B cell (primary cell): ENCODE data around the gene TAF8. TPM values are rescaled to one million over a fixed set of nuclear protein-coding genes. Genes with fewer than 3 reads are reported as not detected.

Source experiments
- ATAC-seq: fragments of 200-7000 bp; cut with Tn5 transposase; one replicate; pipeline ENCODE4 v1.10.0; 2021; ENCODE audit warnings: low read depth, mild to moderate bottlenecking, moderate number of reproducible peaks, moderate library complexity
- CTCF ChIA-PET: fragments of 350-600 bp; sonication (Branson Sonifier 250); formaldehyde crosslinking; loops from one replicate; lab custom pipeline; 2021; ENCODE audit warnings: antibody characterized with exemption, inconsistent platforms; lab: Charles Lee
- POLR2A ChIA-PET: fragments of 350-600 bp; sonication (Branson Sonifier 250); formaldehyde crosslinking; loops from one replicate; lab custom pipeline; 2021; ENCODE audit warnings: antibody characterized with exemption; lab: Charles Lee
- DNase-seq: peaks from one replicate; pipeline ENCODE4 v3.0.0; 2013
- H2AFZ ChIP-seq: 2 replicates; pipeline ENCODE4 v1.6.1; 2012; ENCODE audit warnings: mild to moderate bottlenecking, low read depth, low read length; ENCODE audit not compliant: insufficient read depth, poor library complexity, severe bottlenecking
- H3K27ac ChIP-seq, 2 donors: 1 replicate in 1 of 2; 2 replicates in 1 of 2; pipeline ENCODE4 v1.5.1; 2012 to 2013; ENCODE audit warnings: low read length in 2 of 2, mild to moderate bottlenecking in 2 of 2, moderate library complexity in 1 of 2
- H3K27me3 ChIP-seq, 4 experiments: fragments of 200-600 bp in 1 of 4; sonication (generic) in 1 of 4; replicated peaks in 1 of 4; 1 replicate in 2 of 4; 2 replicates in 2 of 4; pipeline versions ENCODE4 v1.6.1 to v1.7.0; 2013 to 2016; ENCODE audit warnings: low read length in 3 of 4, mild to moderate bottlenecking in 2 of 4, mixed read lengths in 1 of 4, moderate library complexity in 1 of 4; ENCODE audit not compliant: insufficient read depth in 4 of 4, control insufficient read depth in 3 of 4; ENCODE audit errors: control extremely low read depth in 1 of 4
- H3K36me3 ChIP-seq, 2 experiments: replicated peaks in 1 of 2; 1 replicate in 1 of 2; 2 replicates in 1 of 2; pipeline versions ENCODE4 v1.6.1 to v1.7.1; 2013; ENCODE audit warnings: low read length in 1 of 2; ENCODE audit not compliant: insufficient read depth in 2 of 2, control insufficient read depth in 1 of 2; ENCODE audit errors: control extremely low read depth in 1 of 2, extremely low read depth in 1 of 2
- H3K4me1 ChIP-seq, 2 donors: fragments of 200-600 bp in 1 of 2; sonication (generic) in 1 of 2; 1 replicate in 1 of 2; 2 replicates in 1 of 2; pipeline versions ENCODE4 v1.5.1 to v1.6.1; 2013 to 2017; ENCODE audit warnings: low read length in 2 of 2; ENCODE audit not compliant: control insufficient read depth in 2 of 2, insufficient read depth in 2 of 2
- H3K4me2 ChIP-seq: replicated peaks from 2 replicates; pipeline ENCODE3; 2012; ENCODE audit warnings: mild to moderate bottlenecking, low read depth, low read length; ENCODE audit not compliant: poor library complexity, severe bottlenecking
- H3K4me3 ChIP-seq, 5 experiments: fragments of 200-600 bp in 1 of 5; sonication (generic) in 1 of 5; 1 replicate in 3 of 5; 2 replicates in 2 of 5; pipeline versions ENCODE4 v1.5.1 to v1.7.0; 2011 to 2016; ENCODE audit warnings: low read length in 4 of 5, mild to moderate bottlenecking in 4 of 5, low read depth in 2 of 5, control low read depth in 1 of 5, moderate library complexity in 1 of 5; ENCODE audit not compliant: insufficient read depth in 1 of 5; ENCODE audit errors: control extremely low read depth in 1 of 5, extremely low read depth in 1 of 5
- H3K79me2 ChIP-seq: fragments of 200-600 bp; sonication (generic); one replicate; pipeline ENCODE4 v1.6.0; 2016; ENCODE audit warnings: low read length; ENCODE audit not compliant: control insufficient read depth, insufficient read depth
- H3K9ac ChIP-seq: fragments of 200-600 bp; sonication (generic); 2 replicates; pipeline ENCODE4 v1.6.1; 2017; ENCODE audit warnings: mild to moderate bottlenecking, low read length, moderate library complexity
- H3K9me3 ChIP-seq, 3 donors: one replicate each; pipeline versions ENCODE4 v1.6.1 to v1.7.1; 2013; ENCODE audit warnings: low read length in 2 of 3; ENCODE audit not compliant: control insufficient read depth in 2 of 3, insufficient read depth in 1 of 3; ENCODE audit errors: control extremely low read depth in 1 of 3
- H4K20me1 ChIP-seq: 2 replicates; pipeline ENCODE4 v1.6.0; 2012; ENCODE audit warnings: mild to moderate bottlenecking, low read length; ENCODE audit not compliant: insufficient read depth, control insufficient read depth, poor library complexity, severe bottlenecking
- H3K27ac Mint-ChIP-seq: one replicate; pipeline ENCODE4 v1.8.0; 2021; ENCODE audit warnings: mixed read lengths
- H3K27me3 Mint-ChIP-seq: one replicate; pipeline ENCODE4 v1.8.0; 2021; ENCODE audit warnings: mixed read lengths
- H3K4me1 Mint-ChIP-seq: one replicate; pipeline ENCODE4 v1.8.0; 2021; ENCODE audit warnings: mixed read lengths
- H3K4me3 Mint-ChIP-seq: one replicate; pipeline ENCODE4 v1.8.0; 2021; ENCODE audit warnings: mixed read lengths
- H3K9me3 Mint-ChIP-seq: one replicate; pipeline ENCODE4 v1.8.0; 2022; ENCODE audit warnings: mixed read lengths; ENCODE audit not compliant: insufficient read depth
- EZH2 ChIP-seq: IDR thresholded peaks from 2 replicates; pipeline ENCODE4 v1.6.1; 2012; ENCODE audit warnings: borderline replicate concordance, low read depth, mild to moderate bottlenecking, moderate library complexity, low read length; ENCODE audit not compliant: insufficient read depth, poor library complexity, severe bottlenecking
- WGBS: methylation state at CpG from one replicate; pipeline ENCODE4 v1.1.5; 2013; ENCODE audit warnings: missing lambda C conversion rate; ENCODE audit not compliant: insufficient coverage; 5-methylcytosine and 5-hydroxymethylcytosine counted together
- intact Hi-C: fragments of 100-400 bp; cut with micrococcal nuclease; formaldehyde crosslinking; loops from one replicate; pipeline ENCODE4 v1.10.0; 2022
- polyA plus RNA-seq: library from polyadenylated mRNA; depleted of rRNA; stranded (reverse); fragments of >200 nt; gene quantifications from 2 replicates; pipeline ENCODE4 v1.2.3, GENCODE V29; 2012
- total RNA-seq, 2 donors: library from RNA; stranded (reverse); fragments of 120-200 nt in 1 of 2; gene quantifications; 1 replicate in 1 of 2; 2 replicates in 1 of 2; pipeline versions ENCODE4 v1.2.3 to v1.2.4, GENCODE V29; 2013 to 2022
- TF ChIP-seq, protein P1 (sequence below): fragments of 200-600 bp; IDR thresholded peaks from one replicate; pipeline ENCODE4 v1.8.0; 2022; ENCODE audit warnings: antibody characterized with exemption, mild to moderate bottlenecking

TAF8 gene
- total and polyA plus RNA-seq, 2 donors (not counting 1 experiment from before 2014, with no cell fraction given), result 30.6 to 67.0 TPM

DNA sequence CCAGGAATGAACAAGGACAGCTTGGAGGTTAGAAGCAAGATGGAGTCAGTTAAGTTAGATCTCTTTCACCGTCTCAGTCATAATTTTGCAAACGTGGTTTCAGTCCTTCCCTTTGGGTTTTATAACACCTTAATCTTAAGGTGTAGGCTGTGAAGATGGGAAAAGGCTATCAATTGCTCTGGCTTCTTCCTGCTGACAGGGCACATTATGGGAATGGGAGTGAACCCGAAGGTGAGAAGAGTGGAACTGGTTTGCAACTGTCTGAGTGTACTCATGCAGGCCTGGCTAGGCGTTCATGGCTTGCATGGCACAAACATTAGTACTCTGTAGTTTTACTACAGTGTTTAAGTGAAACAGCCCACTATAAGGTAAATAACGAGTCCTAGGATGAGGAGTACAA is 9.4 kb downstream of the TAF8 start:
- H3K9ac ChIP-seq, result no peak overlapping the region
- H3K27ac Mint-ChIP-seq, result no peak overlapping the region
- H2AFZ ChIP-seq, result no peak overlapping the region
- H3K4me1 Mint-ChIP-seq, result no peaks in the 10 kb centered on the region
- intact Hi-C loops, result loop anchor here (10.0 kb wide), 1 partner anchor 505 kb away; the partner anchor contains the start of gene UBR2
- no peaks in the 10 kb centered on the region for H3K27me3 ChIP-seq
- ChIA-PET POLR2A (no interaction called here), CTCF (interaction anchor here (1.4 kb wide), 1 partner anchor 9 kb away, joined by 3 read pairs; the partner anchor contains the start of gene TAF8)
- H3K9me3 ChIP-seq, result peaks cover 0 to 1% (median 0%) of the 10 kb centered on the region in 3 donors
- no peaks in the 10 kb centered on the region for H3K4me1 ChIP-seq
- DNase-seq (no peak), ATAC-seq (no peak)
- peaks cover 10% of the 10 kb centered on the region for H3K79me2 ChIP-seq
- H4K20me1 ChIP-seq, result peaks cover 11% of the 10 kb centered on the region
- no peaks in the 10 kb centered on the region for H3K27me3 Mint-ChIP-seq
- peaks cover 17 to 79% of the 10 kb centered on the region in 2 experiments for H3K36me3 ChIP-seq
- no peaks in the 10 kb centered on the region for H3K9me3 Mint-ChIP-seq
- TF ChIP-seq, protein P1, sequence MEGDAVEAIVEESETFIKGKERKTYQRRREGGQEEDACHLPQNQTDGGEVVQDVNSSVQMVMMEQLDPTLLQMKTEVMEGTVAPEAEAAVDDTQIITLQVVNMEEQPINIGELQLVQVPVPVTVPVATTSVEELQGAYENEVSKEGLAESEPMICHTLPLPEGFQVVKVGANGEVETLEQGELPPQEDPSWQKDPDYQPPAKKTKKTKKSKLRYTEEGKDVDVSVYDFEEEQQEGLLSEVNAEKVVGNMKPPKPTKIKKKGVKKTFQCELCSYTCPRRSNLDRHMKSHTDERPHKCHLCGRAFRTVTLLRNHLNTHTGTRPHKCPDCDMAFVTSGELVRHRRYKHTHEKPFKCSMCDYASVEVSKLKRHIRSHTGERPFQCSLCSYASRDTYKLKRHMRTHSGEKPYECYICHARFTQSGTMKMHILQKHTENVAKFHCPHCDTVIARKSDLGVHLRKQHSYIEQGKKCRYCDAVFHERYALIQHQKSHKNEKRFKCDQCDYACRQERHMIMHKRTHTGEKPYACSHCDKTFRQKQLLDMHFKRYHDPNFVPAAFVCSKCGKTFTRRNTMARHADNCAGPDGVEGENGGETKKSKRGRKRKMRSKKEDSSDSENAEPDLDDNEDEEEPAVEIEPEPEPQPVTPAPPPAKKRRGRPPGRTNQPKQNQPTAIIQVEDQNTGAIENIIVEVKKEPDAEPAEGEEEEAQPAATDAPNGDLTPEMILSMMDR, result no peak
- TF ChIP-seq EZH2, result no peak
- H3K4me2 ChIP-seq, result no peak overlapping the region
- 96% methylated on average over 3 of the region's 5 CpGs for WGBS
- no peak overlapping the region for H3K27ac ChIP-seq
- H3K4me3 ChIP-seq, result no peak overlapping the region
- H3K4me3 Mint-ChIP-seq, result no peak overlapping the region

DNA sequence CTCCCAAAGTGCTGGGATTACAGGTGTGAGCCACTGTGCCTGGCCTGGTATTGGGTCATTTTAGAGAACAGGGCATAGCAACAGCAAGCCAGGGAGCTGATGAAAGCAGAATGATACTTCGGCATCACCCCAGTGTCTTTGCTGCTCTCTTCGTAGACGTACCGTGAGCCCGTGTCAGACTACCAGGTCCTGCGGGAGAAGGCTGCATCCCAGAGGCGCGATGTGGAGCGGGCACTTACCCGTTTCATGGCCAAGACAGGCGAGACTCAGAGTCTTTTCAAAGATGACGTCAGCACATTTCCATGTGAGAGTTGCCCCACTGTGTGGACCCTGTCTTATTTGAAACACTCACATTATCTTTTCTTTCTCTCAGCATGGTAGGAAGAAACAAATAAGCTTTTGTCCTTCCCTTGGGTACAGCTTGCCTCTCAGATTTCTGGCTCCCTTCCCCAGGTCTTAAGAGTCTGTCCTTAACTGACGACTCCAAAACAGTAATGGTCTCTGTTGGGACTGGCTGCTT is 15.9 kb downstream of the TAF8 start:
- WGBS, result 98% methylated on average over 12 of the region's 13 CpGs

More for the DNA sequence above, 15.9 kb downstream of the TAF8 start:
- Histone ChIP-seq H3K4me3 (no peak overlapping the region), H3K27ac (no peak overlapping the region), H3K9me3 (no peaks in the 10 kb centered on the region), H2AFZ (no peak overlapping the region), H3K4me1 (no peaks in the 10 kb centered on the region), H4K20me1 (peaks cover 5% of the 10 kb centered on the region), H3K36me3 (peaks cover 7 to 75% of the 10 kb centered on the region in 2 experiments), H3K4me2 (no peak overlapping the region), H3K27me3 (no peaks in the 10 kb centered on the region), H3K79me2 (no peaks in the 10 kb centered on the region), H3K9ac (no peak overlapping the region)
- no peaks in the 10 kb centered on the region for H3K4me1 Mint-ChIP-seq
- no peaks in the 10 kb centered on the region for H3K9me3 Mint-ChIP-seq
- H3K27ac Mint-ChIP-seq, result no peak overlapping the region
- H3K27me3 Mint-ChIP-seq, result no peaks in the 10 kb centered on the region
- no peak for ATAC-seq
- DNase-seq, result no peak
- no peak overlapping the region for H3K4me3 Mint-ChIP-seq
- TF ChIP-seq, protein P1, result no peak
- TF ChIP-seq EZH2, result no peak
- ChIA-PET CTCF (no interaction called here), POLR2A (no interaction called here)
- intact Hi-C loops, result no loop called here
